Cortex of kidney (tissue), 1 donor: ENCODE results near the gene STARD13.

Experiments used
- DNase-seq: peaks from one replicate; lab custom pipeline; 2025; lab: John Stamatoyannopoulos, UW

Gene STARD13

GRCh38 chr13:33275916-33276315, 9.6 kb downstream of the STARD13 start:
- DNase-seq, result no peak

- DNase-seq, result no peak
Measured at GRCh38 chr13:33274264-33274663, 11.3 kb downstream of the STARD13 start.

- DNase-seq, result no peak
Measured at GRCh38 chr13:33272531-33273124, 12.9 kb downstream of the STARD13 start.

- DNase-seq, result no peak
Measured at GRCh38 chr13:33271759-33272158, 13.8 kb downstream of the STARD13 start.

GRCh38 chr13:33270895-33271538, 14.5 kb downstream of the STARD13 start:
- no peak for DNase-seq

- no peak for DNase-seq
Measured at GRCh38 chr13:33265607-33266006, 19.9 kb downstream of the STARD13 start.

GRCh38 chr13:33265133-33265532, 20.4 kb downstream of the STARD13 start:
- no peak for DNase-seq

GRCh38 chr13:33264620-33264978, 21.0 kb downstream of the STARD13 start:
- DNase-seq, result no peak

GRCh38 chr13:33263976-33264619, 21.5 kb downstream of the STARD13 start:
- no peak for DNase-seq

GRCh38 chr13:33263484-33263883, 22.1 kb downstream of the STARD13 start:
- no peak for DNase-seq

GRCh38 chr13:33262997-33263396, 22.6 kb downstream of the STARD13 start:
- DNase-seq, result no peak

GRCh38 chr13:33262594-33262993, 23.0 kb downstream of the STARD13 start:
- DNase-seq, result no peak

GRCh38 chr13:33262062-33262487, 23.5 kb downstream of the STARD13 start:
- no peak for DNase-seq

GRCh38 chr13:33261387-33262061, 24.0 kb downstream of the STARD13 start:
- DNase-seq, result no peak

GRCh38 chr13:33260168-33261098, 25.1 kb downstream of the STARD13 start:
- no peak for DNase-seq

- DNase-seq, result no peak
Measured at GRCh38 chr13:33259296-33259695, 26.3 kb downstream of the STARD13 start.

- DNase-seq, result no peak
Measured at GRCh38 chr13:33258808-33259193, 26.8 kb downstream of the STARD13 start.

GRCh38 chr13:33257841-33258807, 27.4 kb downstream of the STARD13 start:
- DNase-seq, result no peak

- no peak for DNase-seq
Measured at GRCh38 chr13:33256148-33256840, 29.3 kb downstream of the STARD13 start.

GRCh38 chr13:33252135-33252534, 33.4 kb downstream of the STARD13 start:
- no peak for DNase-seq
